NCI-H2196 treated with DMSO at 0.1 percent for 48 hours (cell line): ENCODE data around the gene FCHO1.
A peak's percentile ranks its signal among the peaks of the same experiment; 100 is the strongest.

Experiments
- DNase-seq: peaks from one replicate; lab custom pipeline; 2025; ENCODE audit not compliant: unreplicated experiment; lab: John Stamatoyannopoulos, UW

The FCHO1 gene

GRCh38 chr19:17751103-17751911, at the start of gene FCHO1:
TSS of gene FCHO1 (plus strand) at chr19:17751477. CDS start at chr19:17755165, 3,688 bp downstream.
- DNase-seq = no peak

GRCh38 chr19:17703824-17704463, 47.3 kb upstream of the FCHO1 start:
- no peak for DNase-seq

- DNase-seq = no peak
Measured at GRCh38 chr19:17706750-17707181, 44.5 kb upstream of the FCHO1 start.

GRCh38 chr19:17711851-17712250, 39.4 kb upstream of the FCHO1 start:
- no peak for DNase-seq

- DNase-seq = no peak
Measured at GRCh38 chr19:17716309-17716929, 34.9 kb upstream of the FCHO1 start.

GRCh38 chr19:17718550-17718946, 32.7 kb upstream of the FCHO1 start:
- DNase-seq = no peak

GRCh38 chr19:17718947-17719711, 32.1 kb upstream of the FCHO1 start, which contains the start of gene MAP1S:
TSS of gene MAP1S (plus strand) at chr19:17719480. CDS start at chr19:17719503, 23 bp downstream.
- peak; percentile 32 for DNase-seq

GRCh38 chr19:17719730-17720400, 31.4 kb upstream of the FCHO1 start:
- DNase-seq = no peak

- no peak for DNase-seq
Measured at GRCh38 chr19:17720440-17720839, 30.8 kb upstream of the FCHO1 start.

GRCh38 chr19:17721111-17721628, 30.1 kb upstream of the FCHO1 start:
- no peak for DNase-seq

- no peak for DNase-seq
Measured at GRCh38 chr19:17721821-17722220, 29.5 kb upstream of the FCHO1 start.

GRCh38 chr19:17722655-17723240, 28.5 kb upstream of the FCHO1 start:
- no peak for DNase-seq

GRCh38 chr19:17724655-17725054, 26.6 kb upstream of the FCHO1 start:
- DNase-seq = no peak

GRCh38 chr19:17725422-17726078, 25.7 kb upstream of the FCHO1 start:
- DNase-seq = no peak

GRCh38 chr19:17726136-17726741, 25.0 kb upstream of the FCHO1 start:
- DNase-seq = no peak

- no peak for DNase-seq
Measured at GRCh38 chr19:17726964-17727773, 24.1 kb upstream of the FCHO1 start.

- DNase-seq = no peak
Measured at GRCh38 chr19:17727843-17728242, 23.4 kb upstream of the FCHO1 start.

GRCh38 chr19:17733127-17733526, 18.1 kb upstream of the FCHO1 start:
- no peak for DNase-seq
